GM21576 (cell line): ENCODE results near the gene PRG2.

Experiments used
- ATAC-seq: cut with Tn5 transposase; IDR thresholded peaks from one replicate; pipeline ENCODE4 v1.9.1; 2021; ENCODE audit warnings: mild to moderate bottlenecking, moderate library complexity; ENCODE audit not compliant: unreplicated experiment

PRG2 gene

GRCh38 chr11:57397394-57397990 lies 7.0 kb upstream of the PRG2 start:
- no peak for ATAC-seq

GRCh38 chr11:57396744-57397143 lies 6.3 kb upstream of the PRG2 start:
- ATAC-seq: no peak

- ATAC-seq: no peak
Observed at GRCh38 chr11:57395905-57396623, 5.6 kb upstream of the PRG2 start.

GRCh38 chr11:57394203-57394965 lies 3.9 kb upstream of the PRG2 start:
- ATAC-seq: no peak

DNA sequence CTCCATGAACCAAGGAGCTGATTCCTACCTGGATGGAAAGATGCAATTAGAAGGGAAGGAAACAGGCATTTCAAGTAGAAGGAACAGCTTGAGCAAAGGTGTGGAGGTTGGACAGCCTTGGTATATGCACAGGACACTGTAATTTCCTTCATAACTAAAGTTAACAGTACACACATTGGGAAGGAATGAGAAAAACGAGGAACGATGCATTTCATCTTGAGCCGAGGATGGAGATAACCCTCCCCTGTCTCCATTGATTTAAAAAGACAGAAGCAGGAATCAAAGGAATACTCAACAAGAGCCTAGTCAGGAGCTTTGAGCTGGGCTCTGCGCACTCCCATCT lies 2.3 kb upstream of the PRG2 start:
- no peak for ATAC-seq

DNA sequence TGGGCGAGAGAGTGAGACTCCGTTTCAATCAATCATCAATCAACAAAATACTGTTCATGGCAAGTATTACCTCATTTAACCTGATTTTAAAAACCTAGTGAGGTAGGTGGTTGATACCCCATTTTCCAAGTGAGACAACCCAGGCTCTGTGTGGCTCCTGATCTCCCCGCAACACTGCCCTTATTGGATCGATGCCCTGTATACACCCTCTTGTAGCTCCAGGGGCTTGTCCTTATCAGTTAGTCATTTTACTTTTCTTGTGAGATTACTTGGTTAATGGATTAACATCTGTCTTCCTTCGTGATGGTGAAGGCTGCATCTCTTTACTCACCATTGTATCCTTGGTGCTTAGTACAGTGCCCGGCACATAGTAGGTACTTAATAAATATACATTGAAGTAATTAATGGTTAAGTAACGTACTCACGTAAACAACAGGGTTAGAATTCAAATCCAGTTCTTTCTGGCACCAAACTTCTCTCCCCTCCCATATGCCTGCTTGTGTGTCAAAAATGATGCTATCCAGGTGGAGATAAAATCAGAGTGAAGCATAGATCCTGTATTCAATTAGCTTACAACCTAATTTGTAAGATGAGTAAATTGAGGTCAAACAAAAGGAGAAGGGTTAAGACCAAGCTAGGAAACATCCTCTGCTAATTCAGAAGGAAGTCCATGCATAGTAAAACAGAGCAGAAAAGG lies 1.8 kb upstream of the PRG2 start:
- no peak for ATAC-seq

DNA sequence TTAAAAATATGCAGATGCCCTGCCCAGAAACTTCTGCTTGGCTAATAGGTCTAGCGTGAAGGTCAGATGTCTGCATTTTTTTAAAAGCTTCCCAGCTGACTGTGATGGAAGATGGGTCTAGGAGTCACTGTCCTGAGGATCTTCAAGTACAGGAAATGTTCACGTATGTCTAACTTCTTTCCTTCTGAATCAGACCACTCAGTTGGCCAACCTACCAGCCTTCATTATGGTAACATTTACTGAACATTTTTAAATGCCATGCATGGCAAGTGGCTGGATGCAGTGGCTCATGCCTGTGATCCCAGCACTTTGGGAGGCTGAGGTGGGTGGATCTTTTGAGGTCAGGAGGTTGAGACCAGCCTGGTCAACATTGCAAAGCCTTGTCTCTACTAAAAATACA lies 1.1 kb upstream of the PRG2 start:
- no peak for ATAC-seq

DNA sequence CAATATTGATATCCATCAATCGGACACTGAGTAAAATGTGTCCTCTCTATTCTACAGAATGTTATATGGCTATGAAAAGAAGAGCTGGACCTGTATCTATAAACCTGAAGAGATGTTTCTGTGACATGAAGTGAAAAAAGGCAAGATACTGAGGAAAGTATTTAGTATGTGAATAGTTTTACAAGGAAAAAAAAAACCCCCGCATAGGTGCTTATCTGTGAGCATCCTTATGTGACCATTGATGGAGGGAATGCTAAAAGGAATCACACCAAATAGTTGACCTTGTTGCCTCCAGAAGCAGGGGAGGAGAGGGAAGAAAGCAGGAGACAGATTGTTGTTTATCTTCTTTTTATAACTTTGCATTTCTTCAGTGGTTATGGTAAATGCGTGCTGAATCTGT lies 661 bp upstream of the PRG2 start:
- no peak for ATAC-seq

GRCh38 chr11:57387289-57388030 lies 3.0 kb downstream of the PRG2 start:
- ATAC-seq: no peak

- ATAC-seq: no peak
Observed at GRCh38 chr11:57386178-57386940, 4.1 kb downstream of the PRG2 start.

- ATAC-seq: no peak
Observed at GRCh38 chr11:57380975-57381374, 9.5 kb downstream of the PRG2 start, which contains the start of gene PRG3. TSS of gene PRG3 (minus strand) at chr11:57381150. CDS start at chr11:57380708, 442 bp downstream.

GRCh38 chr11:57379732-57380131 lies 10.7 kb downstream of the PRG2 start:
- ATAC-seq: no peak

DNA sequence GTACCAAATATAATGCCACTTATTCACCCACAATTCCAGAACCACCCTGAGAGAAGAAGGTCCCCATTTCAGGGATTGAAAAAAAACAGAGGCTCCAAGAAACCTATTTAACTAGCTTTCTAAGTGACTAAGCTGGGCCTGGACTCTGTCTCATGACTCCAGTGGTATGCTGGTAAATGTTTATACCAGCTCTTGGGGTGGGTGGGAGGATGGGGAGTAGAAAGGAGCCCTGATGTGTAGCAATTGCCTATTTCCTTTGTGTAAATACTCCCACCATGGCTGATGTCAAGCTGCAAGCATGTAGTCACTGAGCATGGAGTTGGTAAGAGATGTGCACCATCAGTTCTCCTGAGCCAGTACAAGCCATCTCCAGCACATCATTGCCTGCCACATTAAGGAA lies 12.3 kb downstream of the PRG2 start:
- ATAC-seq: no peak

DNA sequence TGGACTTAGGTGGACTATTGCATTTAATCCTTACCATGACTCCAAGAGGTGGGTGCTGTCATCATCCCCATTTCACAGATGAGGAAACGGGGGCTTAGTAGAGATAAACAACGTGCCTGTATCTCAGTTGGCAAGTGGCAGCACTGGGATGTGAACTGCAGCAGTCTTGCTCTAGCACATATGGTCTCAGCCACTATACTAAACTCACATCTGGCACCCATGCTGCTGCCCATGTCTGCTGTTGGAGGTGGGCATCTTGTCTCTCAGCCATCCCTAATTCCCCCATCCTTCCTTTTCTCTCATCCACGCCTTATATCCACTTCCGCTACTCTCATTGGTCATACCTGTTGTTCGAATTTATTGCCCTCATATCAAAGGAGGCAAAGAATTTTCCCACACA lies 13.3 kb downstream of the PRG2 start:
- ATAC-seq: no peak

DNA sequence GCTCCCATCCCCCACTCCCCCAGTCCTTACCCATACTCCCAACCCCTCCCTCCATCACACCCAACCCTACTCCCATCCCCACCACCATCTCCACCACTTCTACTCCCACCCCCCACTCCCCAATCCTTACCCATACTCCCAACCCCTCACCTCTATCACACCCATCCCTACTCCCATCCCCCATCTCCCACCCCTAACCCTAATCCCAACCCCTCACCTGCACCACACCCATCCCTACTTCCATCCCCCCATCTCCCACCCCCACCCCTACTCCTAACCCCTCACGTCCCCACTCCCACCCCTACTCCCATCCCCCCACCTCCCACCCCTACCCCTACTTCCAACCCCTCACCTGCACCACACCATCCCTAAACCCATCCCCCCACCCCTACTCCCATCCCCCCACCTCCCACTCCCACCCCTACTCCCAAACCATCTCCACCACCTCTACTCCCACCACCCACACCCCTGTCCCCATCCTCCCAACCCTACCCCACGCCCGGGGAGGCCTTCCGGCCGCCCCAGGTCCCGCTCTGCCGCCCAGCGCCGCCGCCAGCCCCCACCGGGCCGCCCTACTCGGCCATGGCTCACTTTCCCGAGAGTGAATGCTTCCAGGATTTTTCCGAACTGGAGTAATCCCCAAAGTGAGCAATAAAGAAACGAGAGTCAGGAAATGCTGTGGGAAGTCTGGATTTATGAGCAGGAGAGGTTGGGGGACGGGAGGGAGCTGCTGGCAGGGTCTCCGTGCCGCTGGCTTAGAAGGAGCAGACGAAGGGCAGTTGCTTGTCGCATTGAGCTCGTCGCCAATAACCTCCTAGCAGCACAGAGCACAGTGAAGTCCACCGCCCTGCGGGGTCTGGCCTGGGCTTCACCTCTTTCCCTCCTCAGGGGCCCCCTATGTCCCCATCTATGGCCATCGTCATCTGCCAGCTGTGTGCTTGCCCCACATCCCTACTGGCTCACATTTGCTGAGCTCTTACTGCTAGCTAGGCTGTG lies 14.1 kb downstream of the PRG2 start:
- no peak for ATAC-seq

- ATAC-seq: no peak
Observed at GRCh38 chr11:57375490-57375889, 15.0 kb downstream of the PRG2 start.

DNA sequence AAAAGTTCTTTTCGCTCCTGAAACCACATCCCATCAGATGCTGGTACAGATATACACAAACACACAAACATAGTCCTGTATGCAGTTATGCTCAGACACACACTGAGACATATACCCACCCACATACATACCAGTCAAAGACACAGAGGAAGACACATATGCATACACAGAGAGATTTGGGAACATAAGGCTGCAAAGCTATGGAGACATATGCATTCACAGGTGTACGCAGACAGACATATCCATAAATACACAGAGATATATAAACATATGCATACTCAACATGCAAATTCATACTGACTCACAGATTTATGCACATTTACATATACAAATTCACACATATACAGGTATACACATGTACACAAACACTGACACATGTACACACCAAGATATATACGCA lies 15.5 kb downstream of the PRG2 start:
- no peak for ATAC-seq

GRCh38 chr11:57373146-57373545 lies 17.3 kb downstream of the PRG2 start:
- no peak for ATAC-seq

DNA sequence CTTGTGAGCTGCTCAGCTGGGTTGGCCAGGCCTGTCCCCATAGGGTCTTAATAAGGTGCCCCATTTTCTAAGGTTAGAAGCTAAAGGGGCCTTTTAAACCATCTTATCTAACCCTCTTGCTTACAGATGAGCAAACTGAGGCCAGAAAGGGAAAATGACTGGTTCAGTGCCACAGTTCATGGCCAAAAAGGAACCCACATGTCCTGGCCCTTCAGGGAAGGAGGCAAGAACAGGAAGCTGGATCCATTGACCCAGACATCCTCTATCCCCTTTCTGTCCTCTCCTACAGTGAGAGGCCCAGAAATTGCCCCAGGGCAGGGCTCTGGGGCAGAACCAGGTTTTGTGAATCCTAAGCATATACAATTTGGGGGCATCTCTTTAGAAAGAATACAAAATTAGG lies 19.5 kb downstream of the PRG2 start:
- ATAC-seq: no peak
